ENCODE results near the gene RETREG3. TPM values are rescaled to one million over a fixed set of nuclear protein-coding genes. Genes with fewer than 3 reads are reported as not detected.

RETREG3 gene
- total and polyA plus RNA-seq, 9 of the 15 experiments (the other 6 are each of a cell fraction or from before 2014, with no cell fraction given): 4.1 to 39.0 (median 16.9) TPM

GRCh38 chr17:42536372-42537155 is 72.6 kb downstream of the RETREG3 start (continued):
- TF ChIP-seq CTCF (IDR thresholded peaks at IDR 0.05 in 2 of 3, conservative IDR thresholded peaks at IDR 0.05 in 1 of 3; ENCODE audit: insufficient read depth in 2 of 3, low read depth in 1 of 3, low read length in 3 of 3): no peak
- no peak for TF ChIP-seq ZNF134 (CRISPR knock-in tag; conservative IDR thresholded peaks at IDR 0.05)
- no peak for TF ChIP-seq JUNB (CRISPR knock-in tag; conservative IDR thresholded peaks at IDR 0.05)
- TF ChIP-seq SP2 (IDR thresholded peaks at IDR 0.05; ENCODE audit: extremely low read depth, low read depth, low read length, poor library complexity, severe bottlenecking): no peak
- no peak for TF ChIP-seq NCOA4 (IDR thresholded peaks at IDR 0.05; ENCODE audit: partially characterized antibody)
- TF ChIP-seq, protein P1, sequence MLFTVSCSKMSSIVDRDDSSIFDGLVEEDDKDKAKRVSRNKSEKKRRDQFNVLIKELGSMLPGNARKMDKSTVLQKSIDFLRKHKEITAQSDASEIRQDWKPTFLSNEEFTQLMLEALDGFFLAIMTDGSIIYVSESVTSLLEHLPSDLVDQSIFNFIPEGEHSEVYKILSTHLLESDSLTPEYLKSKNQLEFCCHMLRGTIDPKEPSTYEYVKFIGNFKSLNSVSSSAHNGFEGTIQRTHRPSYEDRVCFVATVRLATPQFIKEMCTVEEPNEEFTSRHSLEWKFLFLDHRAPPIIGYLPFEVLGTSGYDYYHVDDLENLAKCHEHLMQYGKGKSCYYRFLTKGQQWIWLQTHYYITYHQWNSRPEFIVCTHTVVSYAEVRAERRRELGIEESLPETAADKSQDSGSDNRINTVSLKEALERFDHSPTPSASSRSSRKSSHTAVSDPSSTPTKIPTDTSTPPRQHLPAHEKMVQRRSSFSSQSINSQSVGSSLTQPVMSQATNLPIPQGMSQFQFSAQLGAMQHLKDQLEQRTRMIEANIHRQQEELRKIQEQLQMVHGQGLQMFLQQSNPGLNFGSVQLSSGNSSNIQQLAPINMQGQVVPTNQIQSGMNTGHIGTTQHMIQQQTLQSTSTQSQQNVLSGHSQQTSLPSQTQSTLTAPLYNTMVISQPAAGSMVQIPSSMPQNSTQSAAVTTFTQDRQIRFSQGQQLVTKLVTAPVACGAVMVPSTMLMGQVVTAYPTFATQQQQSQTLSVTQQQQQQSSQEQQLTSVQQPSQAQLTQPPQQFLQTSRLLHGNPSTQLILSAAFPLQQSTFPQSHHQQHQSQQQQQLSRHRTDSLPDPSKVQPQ (CRISPR knock-in tag; IDR thresholded peaks at IDR 0.05; ENCODE audit: borderline replicate concordance): no peak
- TF ChIP-seq TAF9B (IDR thresholded peaks at IDR 0.05; ENCODE audit: partially characterized antibody): no peak
- TF ChIP-seq TAF7 (tag; IDR thresholded peaks at IDR 0.05): no peak
- TF ChIP-seq SAP30 (IDR thresholded peaks at IDR 0.05; ENCODE audit: borderline replicate concordance, insufficient read depth, low read depth, low read length, poor library complexity, severe bottlenecking): peak; percentile 75
- no peak for TF ChIP-seq NUFIP1 (IDR thresholded peaks at IDR 0.05; ENCODE audit: partially characterized antibody)
- TF ChIP-seq ADNP (tag; IDR thresholded peaks at IDR 0.05): no peak
- TF ChIP-seq, protein P2, sequence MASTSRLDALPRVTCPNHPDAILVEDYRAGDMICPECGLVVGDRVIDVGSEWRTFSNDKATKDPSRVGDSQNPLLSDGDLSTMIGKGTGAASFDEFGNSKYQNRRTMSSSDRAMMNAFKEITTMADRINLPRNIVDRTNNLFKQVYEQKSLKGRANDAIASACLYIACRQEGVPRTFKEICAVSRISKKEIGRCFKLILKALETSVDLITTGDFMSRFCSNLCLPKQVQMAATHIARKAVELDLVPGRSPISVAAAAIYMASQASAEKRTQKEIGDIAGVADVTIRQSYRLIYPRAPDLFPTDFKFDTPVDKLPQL (IDR thresholded peaks at IDR 0.05; ENCODE audit: extremely low read depth, insufficient read length): no peak
- TF ChIP-seq ZNF347 (CRISPR knock-in tag; IDR thresholded peaks at IDR 0.05; ENCODE audit: low read depth): no peak
- TF ChIP-seq ZNF224 (CRISPR knock-in tag; IDR thresholded peaks at IDR 0.05): no peak
- TF ChIP-seq EP300 (IDR thresholded peaks at IDR 0.05; ENCODE audit: low read length): no peak
- peak in 2 of 3 experiments; percentile 8 to 25 for TF ChIP-seq YY1 (IDR thresholded peaks at IDR 0.05; ENCODE audit: borderline replicate concordance in 1 of 3, control insufficient read depth in 1 of 3, extremely low read depth in 1 of 3, insufficient read depth in 3 of 3, insufficient read length in 1 of 3, insufficient replicate concordance in 2 of 3, low read depth in 1 of 3, low read length in 2 of 3)
- TF ChIP-seq ATF2 (CRISPR knock-in tag; IDR thresholded peaks at IDR 0.05): no peak
- no peak for TF ChIP-seq TBL1XR1 (IDR thresholded peaks at IDR 0.05; ENCODE audit: low read length in 2 of 2)
- TF ChIP-seq TAF1 (IDR thresholded peaks at IDR 0.05; ENCODE audit: control insufficient read depth, extremely low read depth, insufficient read depth, low read length, severe bottlenecking): no peak
